Lung (tissue), 12 donors: Measurements from ENCODE around the gene ROR1. TPM values are rescaled to one million over a fixed set of nuclear protein-coding genes. Genes with fewer than 3 reads are reported as not detected.

ENCODE experiments used
- ATAC-seq: fragments of 200-7000 bp; cut with Tn5 transposase; one replicate; pipeline ENCODE4 v1.9.1; 2020; ENCODE audit warnings: moderate number of reproducible peaks; ENCODE audit not compliant: insufficient read depth, low FRiP score
- DNase-seq, 3 donors: peaks; one replicate each; pipeline ENCODE4 v3.0.0-alpha.2; 2013 to 2017
- H3K27ac ChIP-seq, 2 donors: one replicate each; pipeline ENCODE4 v1.5.1; 2013; ENCODE audit warnings: mild to moderate bottlenecking in 2 of 2, moderate library complexity in 2 of 2, control low read depth in 1 of 2, inconsistent platforms in 1 of 2, low read depth in 1 of 2, low read length in 1 of 2
- H3K27me3 ChIP-seq, 3 donors: one replicate each; pipeline ENCODE4 v1.5.1; 2013; ENCODE audit warnings: low read length in 2 of 3; ENCODE audit not compliant: control insufficient read depth in 3 of 3, insufficient read depth in 3 of 3
- H3K36me3 ChIP-seq, 4 donors: one replicate each; pipeline ENCODE4 v1.5.1; 2013; ENCODE audit warnings: low read length in 4 of 4, mild to moderate bottlenecking in 1 of 4, moderate library complexity in 1 of 4; ENCODE audit not compliant: control insufficient read depth in 4 of 4, insufficient read depth in 4 of 4
- H3K4me1 ChIP-seq, 5 donors: one replicate each; pipeline ENCODE4 v1.5.1; 2013; ENCODE audit warnings: low read length in 5 of 5, mild to moderate bottlenecking in 2 of 5, moderate library complexity in 1 of 5; ENCODE audit not compliant: control insufficient read depth in 5 of 5, insufficient read depth in 5 of 5
- H3K4me3 ChIP-seq: one replicate; pipeline ENCODE4 v1.5.1; 2013; ENCODE audit warnings: mild to moderate bottlenecking, control low read depth, moderate library complexity
- H3K9ac ChIP-seq, 2 donors: one replicate each; pipeline ENCODE4 v1.5.1; 2013; ENCODE audit warnings: low read length in 2 of 2, control low read depth in 1 of 2; ENCODE audit not compliant: insufficient read depth in 1 of 2
- H3K9me3 ChIP-seq, 4 donors: one replicate each; pipeline ENCODE4 v1.5.1; 2013; ENCODE audit warnings: low read length in 3 of 4, mild to moderate bottlenecking in 1 of 4, moderate library complexity in 1 of 4; ENCODE audit not compliant: control insufficient read depth in 4 of 4, insufficient read depth in 3 of 4
- WGBS, 2 donors: extraction: QIAGEN DNeasy Blood & Tissue Kit; methylation state at CpG; one replicate each; pipeline ENCODE4 v1.1.7; 2013; 5-methylcytosine and 5-hydroxymethylcytosine counted together
- polyA plus RNA-seq, 2 donors: library from polyadenylated mRNA; stranded (reverse); fragments of 200-250 nt; gene quantifications; one replicate each; pipeline ENCODE4 v1.2.1, GENCODE V29; 2013
- total RNA-seq, 2 donors: library from RNA; depleted of rRNA in 1 of 2; stranded (reverse); fragments of >200 nt in 1 of 2; gene quantifications; one replicate each; pipeline ENCODE4 v1.2.1, GENCODE V29; 2014 to 2021
- TF ChIP-seq, protein P1 (sequence below): IDR thresholded peaks from 2 replicates; pipeline ENCODE4 v1.5.1; 2012; ENCODE audit warnings: mild to moderate bottlenecking; ENCODE audit errors: control extremely low read depth, extremely low read depth
- donor health status: control.
- donor health status: control.
- donor health status: Bipolar disorder and iron deficiency.
- donor health status: healthy.
- donor health status: DM: yes; HTN: yes; CAD: no.

Gene ROR1
- total and polyA plus RNA-seq, 4 donors: 2.9 to 47.0 (median 14.0) TPM

DNA sequence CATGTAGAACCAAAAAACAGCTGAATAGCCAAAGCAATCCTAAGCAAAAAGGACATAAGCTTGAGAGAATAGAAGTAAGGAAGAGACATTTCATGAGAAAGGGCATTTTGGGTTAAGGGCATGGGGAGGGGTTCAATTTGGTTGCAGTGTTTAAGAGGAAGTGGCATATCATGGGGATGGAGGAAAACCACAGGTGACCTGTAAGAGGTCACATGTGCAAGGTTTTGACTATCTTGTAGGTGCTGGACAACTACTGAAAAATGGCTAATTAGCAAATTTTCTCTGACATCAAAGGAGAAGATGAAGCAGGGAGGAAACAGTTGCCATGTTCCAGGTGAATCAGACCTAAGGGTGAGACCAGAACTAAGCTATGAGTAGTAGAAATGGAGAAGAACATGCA is 31.3 kb upstream of the ROR1 start:
- peaks cover 0 to 13% (median 6%) of the 10 kb centered on the region in 5 donors for H3K4me1 ChIP-seq
- H3K27ac ChIP-seq: no peak overlapping the region
- TF ChIP-seq, protein P1, sequence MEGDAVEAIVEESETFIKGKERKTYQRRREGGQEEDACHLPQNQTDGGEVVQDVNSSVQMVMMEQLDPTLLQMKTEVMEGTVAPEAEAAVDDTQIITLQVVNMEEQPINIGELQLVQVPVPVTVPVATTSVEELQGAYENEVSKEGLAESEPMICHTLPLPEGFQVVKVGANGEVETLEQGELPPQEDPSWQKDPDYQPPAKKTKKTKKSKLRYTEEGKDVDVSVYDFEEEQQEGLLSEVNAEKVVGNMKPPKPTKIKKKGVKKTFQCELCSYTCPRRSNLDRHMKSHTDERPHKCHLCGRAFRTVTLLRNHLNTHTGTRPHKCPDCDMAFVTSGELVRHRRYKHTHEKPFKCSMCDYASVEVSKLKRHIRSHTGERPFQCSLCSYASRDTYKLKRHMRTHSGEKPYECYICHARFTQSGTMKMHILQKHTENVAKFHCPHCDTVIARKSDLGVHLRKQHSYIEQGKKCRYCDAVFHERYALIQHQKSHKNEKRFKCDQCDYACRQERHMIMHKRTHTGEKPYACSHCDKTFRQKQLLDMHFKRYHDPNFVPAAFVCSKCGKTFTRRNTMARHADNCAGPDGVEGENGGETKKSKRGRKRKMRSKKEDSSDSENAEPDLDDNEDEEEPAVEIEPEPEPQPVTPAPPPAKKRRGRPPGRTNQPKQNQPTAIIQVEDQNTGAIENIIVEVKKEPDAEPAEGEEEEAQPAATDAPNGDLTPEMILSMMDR: no peak
- H3K27me3 ChIP-seq: no peaks in the 10 kb centered on the region
- H3K9me3 ChIP-seq: peaks cover 0 to 1% (median 0%) of the 10 kb centered on the region in 4 donors
- H3K36me3 ChIP-seq: no peaks in the 10 kb centered on the region
- no peak for DNase-seq
- no peak overlapping the region for H3K4me3 ChIP-seq
- H3K9ac ChIP-seq: no peak overlapping the region
- no peak for ATAC-seq

DNA sequence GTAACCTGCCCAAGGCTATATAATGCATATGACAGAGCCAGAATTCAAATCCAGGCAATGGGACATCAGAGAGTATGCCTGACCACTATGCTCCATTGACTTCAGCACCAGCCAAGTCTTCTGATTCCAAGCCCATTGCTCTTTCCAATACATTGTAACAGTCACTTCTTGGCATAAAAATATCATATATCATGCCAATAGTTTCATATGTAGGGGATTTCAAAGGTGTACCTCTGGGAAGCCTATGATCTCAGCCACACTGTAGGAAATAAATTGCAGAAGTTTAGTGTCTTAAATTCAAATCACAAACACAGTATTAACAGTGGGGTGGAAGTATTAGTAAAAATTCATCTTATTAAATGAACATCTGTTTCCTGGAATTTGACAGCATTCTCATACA is 30.0 kb upstream of the ROR1 start:
- Histone ChIP-seq H3K9ac (no peak overlapping the region), H3K27ac (no peak overlapping the region), H3K4me3 (no peak overlapping the region), H3K4me1 (peaks cover 0 to 15% (median 6%) of the 10 kb centered on the region in 5 donors), H3K36me3 (no peaks in the 10 kb centered on the region), H3K27me3 (no peaks in the 10 kb centered on the region), H3K9me3 (peaks cover 0 to 1% (median 0%) of the 10 kb centered on the region in 4 donors)
- TF ChIP-seq, protein P1: no peak
- DNase-seq: no peak
- ATAC-seq: no peak

DNA sequence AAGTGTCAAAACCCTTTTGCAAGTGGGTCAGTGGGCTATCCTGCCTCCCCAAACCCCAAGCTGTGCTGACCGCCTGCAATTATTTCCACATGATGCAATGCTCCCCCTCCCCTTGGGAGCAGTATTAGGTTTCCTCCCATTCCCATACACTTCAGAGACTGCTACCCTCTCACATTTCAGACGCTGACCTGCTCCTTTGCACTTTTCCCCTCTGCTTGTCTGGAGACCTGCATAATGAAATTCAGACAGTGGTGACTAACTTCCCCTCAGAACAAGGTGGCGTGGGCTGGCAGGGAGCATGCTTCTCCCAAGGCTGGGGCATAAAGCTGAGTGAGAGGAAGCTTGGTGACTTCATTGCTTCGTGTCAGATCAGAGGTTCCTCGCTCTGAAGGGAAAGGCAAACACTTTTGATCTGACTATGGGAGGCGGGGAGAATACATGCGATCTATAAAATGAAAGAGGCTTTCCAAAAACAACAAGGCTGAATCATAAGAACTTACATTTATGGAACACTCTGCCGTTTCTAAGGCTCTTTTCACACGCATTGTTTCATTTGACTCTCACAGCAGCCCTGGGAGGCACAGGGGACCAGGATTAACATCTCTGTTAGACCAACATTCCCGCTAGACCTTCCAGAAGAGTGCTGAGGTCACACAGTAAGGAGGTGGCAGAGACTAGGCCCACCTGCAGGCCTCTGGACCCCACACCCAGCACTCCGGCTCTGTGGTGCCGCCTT is 27.5 kb upstream of the ROR1 start:
- WGBS, 2 donors: 60 to 71% methylated on average over 12 of the region's 12 CpGs
- Histone ChIP-seq H3K4me1 (peaks cover 0 to 15% (median 6%) of the 10 kb centered on the region in 5 donors), H3K27ac (no peak overlapping the region), H3K9ac (peak overlapping the region in 1 of 2 donors; percentile 34), H3K36me3 (no peaks in the 10 kb centered on the region), H3K27me3 (no peaks in the 10 kb centered on the region), H3K4me3 (no peak overlapping the region), H3K9me3 (no peaks in the 10 kb centered on the region)
- TF ChIP-seq, protein P1: no peak
- ATAC-seq (no peak), DNase-seq (peak in 2 of 3 donors; percentile 47 to 74)
